Immature natural killer cell (primary cell): ENCODE data around the gene LDLRAP1. TPM values are rescaled to one million over a fixed set of nuclear protein-coding genes. Genes with fewer than 3 reads are reported as not detected.
"Not testable (repeated sequence)": the region's sequence is repeated elsewhere in the genome, so short reads cannot be mapped to it uniquely, and the experiment has no call there.

ENCODE experiments used
- DNase-seq, 3 donors: peaks; one replicate each; pipeline ENCODE4 v3.0.0; 2022; ENCODE audit warnings: mixed read lengths in 1 of 3
- H3K27ac Mint-ChIP-seq, 6 donors: one replicate each; pipeline ENCODE4 v1.8.0; 2020; ENCODE audit warnings: mixed read lengths in 6 of 6, mild to moderate bottlenecking in 5 of 6, inconsistent platforms in 4 of 6, moderate library complexity in 3 of 6
- H3K27me3 Mint-ChIP-seq, 3 donors: one replicate each; pipeline ENCODE4 v1.8.0; 2020 to 2021; ENCODE audit warnings: low read depth in 3 of 3, mild to moderate bottlenecking in 3 of 3, mixed read lengths in 3 of 3, moderate library complexity in 3 of 3, inconsistent platforms in 1 of 3
- H3K36me3 Mint-ChIP-seq, 3 donors: one replicate each; pipeline ENCODE4 v1.8.0; 2020; ENCODE audit warnings: mixed read lengths in 3 of 3, inconsistent platforms in 2 of 3, mild to moderate bottlenecking in 2 of 3
- H3K4me1 Mint-ChIP-seq, 2 donors: one replicate each; pipeline ENCODE4 v1.8.0; 2020; ENCODE audit warnings: inconsistent platforms in 2 of 2, mild to moderate bottlenecking in 2 of 2, mixed read lengths in 2 of 2, moderate library complexity in 1 of 2
- H3K4me3 Mint-ChIP-seq, 5 donors: one replicate each; pipeline ENCODE4 v1.8.0; 2020; ENCODE audit warnings: mild to moderate bottlenecking in 5 of 5, mixed read lengths in 5 of 5, inconsistent platforms in 3 of 5, moderate library complexity in 3 of 5
- H3K9me3 Mint-ChIP-seq, 6 donors: one replicate each; pipeline ENCODE4 v1.8.0; 2020; ENCODE audit warnings: mild to moderate bottlenecking in 6 of 6, mixed read lengths in 6 of 6, inconsistent platforms in 4 of 6, moderate library complexity in 3 of 6
- polyA plus RNA-seq, 3 donors: library from polyadenylated mRNA; unstranded; fragments of 300-500 nt; fragmentation: Illumina TruSeq; gene quantifications; one replicate each; pipeline ENCODE4 v1.2.3, GENCODE V29; 2021

LDLRAP1 gene
- polyA plus RNA-seq, result 10 to 100 TPM; 46.5 to 81.5 (median 69.2) TPM

GRCh38 chr1:25543425-25544242 is at the start of gene LDLRAP1:
LDLRAP1 (plus strand) TSS chr1:25543606; CDS start chr1:25543699, 93 bp downstream.
- peak; percentile 69 to 73 (median 72) for DNase-seq
- peak within 1 kb of the TSS in 5 of 6 donors; percentile 11 to 81 (median 20) for H3K27ac Mint-ChIP-seq
- H3K27me3 Mint-ChIP-seq, result peaks cover 0 to 5% (median 3%) of the 10 kb centered on the region in 3 donors
- H3K36me3 Mint-ChIP-seq, result no peaks in the 10 kb centered on the region
- peaks cover 33 to 38% of the 10 kb centered on the region in 2 donors for H3K4me1 Mint-ChIP-seq
- peak within 1 kb of the TSS; percentile 76 to 85 (median 82) for H3K4me3 Mint-ChIP-seq
- no peaks in the 10 kb centered on the region for H3K9me3 Mint-ChIP-seq

- H3K27me3 Mint-ChIP-seq, result peaks cover 0 to 2% (median 2%) of the 10 kb centered on the region in 3 donors
- no peak overlapping the region for H3K4me3 Mint-ChIP-seq
- no peak for DNase-seq
- H3K9me3 Mint-ChIP-seq, result no peaks in the 10 kb centered on the region
- H3K4me1 Mint-ChIP-seq, result no peaks in the 10 kb centered on the region
- peaks cover 41 to 68% (median 49%) of the 10 kb centered on the region in 3 donors for H3K36me3 Mint-ChIP-seq
- peak overlapping the region in 2 of 6 donors; percentile 24 to 37 for H3K27ac Mint-ChIP-seq
These were observed 48.5 kb upstream of the LDLRAP1 start for GRCh38 chr1:25494952-25495351.

GRCh38 chr1:25500694-25501093 is 42.7 kb upstream of the LDLRAP1 start:
- H3K36me3 Mint-ChIP-seq, result peaks cover 14 to 47% (median 28%) of the 10 kb centered on the region in 3 donors
- no peaks in the 10 kb centered on the region for H3K9me3 Mint-ChIP-seq
- no peak for DNase-seq
- H3K27me3 Mint-ChIP-seq, result peaks cover under 1 to 5% (median 2%) of the 10 kb centered on the region in 3 donors
- no peaks in the 10 kb centered on the region for H3K4me1 Mint-ChIP-seq
- H3K4me3 Mint-ChIP-seq, result no peak overlapping the region
- H3K27ac Mint-ChIP-seq, result no peak overlapping the region

GRCh38 chr1:25501235-25502058 is 42.0 kb upstream of the LDLRAP1 start:
- no peaks in the 10 kb centered on the region for H3K9me3 Mint-ChIP-seq

GRCh38 chr1:25502957-25503356 is 40.4 kb upstream of the LDLRAP1 start:
- DNase-seq, result no peak
- Mint-ChIP-seq H3K4me3 (no peak overlapping the region), H3K27ac (no peak overlapping the region), H3K9me3 (no peaks in the 10 kb centered on the region), H3K36me3 (peaks cover 8 to 30% (median 16%) of the 10 kb centered on the region in 3 donors), H3K27me3 (peaks cover 3 to 5% (median 4%) of the 10 kb centered on the region in 3 donors), H3K4me1 (no peaks in the 10 kb centered on the region)

More at GRCh38 chr1:25501235-25502058, 42.0 kb upstream of the LDLRAP1 start:
- H3K4me1 Mint-ChIP-seq, result no peaks in the 10 kb centered on the region
- no peak overlapping the region for H3K4me3 Mint-ChIP-seq
- no peak for DNase-seq
- peaks cover 3 to 5% (median 4%) of the 10 kb centered on the region in 3 donors for H3K27me3 Mint-ChIP-seq
- peaks cover 12 to 45% (median 26%) of the 10 kb centered on the region in 3 donors for H3K36me3 Mint-ChIP-seq
- peak overlapping the region in 1 of 6 donors; percentile 55 for H3K27ac Mint-ChIP-seq

- DNase-seq, result peak in 2 of 3 donors; percentile 25 to 40
- Mint-ChIP-seq H3K4me1 (no peaks in the 10 kb centered on the region), H3K9me3 (no peaks in the 10 kb centered on the region), H3K36me3 (peaks cover 0 to 23% (median 12%) of the 10 kb centered on the region in 3 donors), H3K27ac (no peak overlapping the region), H3K27me3 (peaks cover 3 to 4% (median 4%) of the 10 kb centered on the region in 3 donors), H3K4me3 (no peak overlapping the region)
These were observed 39.6 kb upstream of the LDLRAP1 start for GRCh38 chr1:25503551-25504426.

- no peak overlapping the region for H3K27ac Mint-ChIP-seq
These were observed 38.5 kb upstream of the LDLRAP1 start for GRCh38 chr1:25504706-25505595.

GRCh38 chr1:25505656-25506385 is 37.6 kb upstream of the LDLRAP1 start:
- Mint-ChIP-seq H3K4me3 (no peak overlapping the region), H3K36me3 (peaks cover 0 to 13% (median 5%) of the 10 kb centered on the region in 3 donors), H3K4me1 (no peaks in the 10 kb centered on the region), H3K27ac (no peak overlapping the region), H3K9me3 (no peaks in the 10 kb centered on the region), H3K27me3 (peaks cover 3 to 4% (median 4%) of the 10 kb centered on the region in 3 donors)
- DNase-seq, result no peak

More at GRCh38 chr1:25504706-25505595, 38.5 kb upstream of the LDLRAP1 start:
- Mint-ChIP-seq H3K4me3 (no peak overlapping the region), H3K4me1 (no peaks in the 10 kb centered on the region), H3K36me3 (peaks cover 0 to 18% (median 12%) of the 10 kb centered on the region in 3 donors), H3K27me3 (peaks cover 3 to 4% (median 4%) of the 10 kb centered on the region in 3 donors), H3K9me3 (no peaks in the 10 kb centered on the region)
- DNase-seq, result no peak

- H3K4me3 Mint-ChIP-seq, H3K27ac Mint-ChIP-seq, DNase-seq, H3K4me1 Mint-ChIP-seq, H3K36me3 Mint-ChIP-seq, H3K9me3 Mint-ChIP-seq, H3K27me3 Mint-ChIP-seq: not testable (repeated sequence)
These were observed 36.6 kb upstream of the LDLRAP1 start for GRCh38 chr1:25506566-25507463.

- no peak for DNase-seq
These were observed 29.7 kb upstream of the LDLRAP1 start for GRCh38 chr1:25513666-25514065.

GRCh38 chr1:25515033-25515432 is 28.4 kb upstream of the LDLRAP1 start:
- H3K9me3 Mint-ChIP-seq, result no peaks in the 10 kb centered on the region
- H3K27me3 Mint-ChIP-seq, result no peaks in the 10 kb centered on the region
- no peak for DNase-seq
- no peak overlapping the region for H3K27ac Mint-ChIP-seq
- H3K4me3 Mint-ChIP-seq, result no peak overlapping the region
- no peaks in the 10 kb centered on the region for H3K4me1 Mint-ChIP-seq
- no peaks in the 10 kb centered on the region for H3K36me3 Mint-ChIP-seq

More at GRCh38 chr1:25513666-25514065, 29.7 kb upstream of the LDLRAP1 start:
- Mint-ChIP-seq H3K27me3 (no peaks in the 10 kb centered on the region), H3K27ac (no peak overlapping the region), H3K4me3 (no peak overlapping the region), H3K36me3 (no peaks in the 10 kb centered on the region), H3K9me3 (no peaks in the 10 kb centered on the region), H3K4me1 (no peaks in the 10 kb centered on the region)
